A172 (cell line): ENCODE measurements around the gene UPK3B. TPM values are rescaled to one million over a fixed set of nuclear protein-coding genes. Genes with fewer than 3 reads are reported as not detected.
"Not testable (repeated sequence)": the region's sequence is repeated elsewhere in the genome, so short reads cannot be mapped to it uniquely, and the experiment has no call there.

ENCODE experiments used
- DNase-seq: peaks from one replicate; pipeline ENCODE4 v3.0.0-alpha.2; 2015; ENCODE audit warnings: low spot score
- total RNA-seq: library from RNA; depleted of rRNA; stranded (reverse); fragments of >200 nt; shearing (Covaris generic); gene quantifications from 2 replicates; pipeline ENCODE4 v1.2.3, GENCODE V29; 2014

The UPK3B gene
- total RNA-seq, 1 experiment from 2014 or later = 10.6 TPM

DNA sequence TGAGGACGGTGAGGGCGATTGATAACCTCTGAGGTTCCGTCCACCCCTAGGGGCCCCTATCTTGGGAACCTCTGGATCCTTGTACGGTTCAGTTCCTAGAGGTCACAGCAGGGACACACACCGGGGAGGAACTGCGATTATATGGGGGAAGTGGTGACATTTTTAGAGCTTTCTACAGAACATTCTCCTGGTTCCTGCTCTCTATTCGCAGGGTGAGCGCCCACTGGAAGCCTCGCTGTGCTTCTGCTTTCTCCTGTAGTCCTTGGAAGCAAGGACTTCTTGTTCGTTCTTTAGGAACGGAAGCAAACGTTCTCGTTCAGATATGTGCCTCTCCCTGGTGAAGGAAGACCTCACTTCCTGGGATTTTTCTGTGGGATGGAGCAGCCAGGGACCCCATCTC lies 22.4 kb upstream of the UPK3B start:
- not testable (repeated sequence) for DNase-seq

- DNase-seq = not testable (repeated sequence)
Measured at GRCh38 chr7:76492139-76492538, 18.2 kb upstream of the UPK3B start.

- not testable (repeated sequence) for DNase-seq
Measured at GRCh38 chr7:76495717-76496116, 14.6 kb upstream of the UPK3B start.

DNA sequence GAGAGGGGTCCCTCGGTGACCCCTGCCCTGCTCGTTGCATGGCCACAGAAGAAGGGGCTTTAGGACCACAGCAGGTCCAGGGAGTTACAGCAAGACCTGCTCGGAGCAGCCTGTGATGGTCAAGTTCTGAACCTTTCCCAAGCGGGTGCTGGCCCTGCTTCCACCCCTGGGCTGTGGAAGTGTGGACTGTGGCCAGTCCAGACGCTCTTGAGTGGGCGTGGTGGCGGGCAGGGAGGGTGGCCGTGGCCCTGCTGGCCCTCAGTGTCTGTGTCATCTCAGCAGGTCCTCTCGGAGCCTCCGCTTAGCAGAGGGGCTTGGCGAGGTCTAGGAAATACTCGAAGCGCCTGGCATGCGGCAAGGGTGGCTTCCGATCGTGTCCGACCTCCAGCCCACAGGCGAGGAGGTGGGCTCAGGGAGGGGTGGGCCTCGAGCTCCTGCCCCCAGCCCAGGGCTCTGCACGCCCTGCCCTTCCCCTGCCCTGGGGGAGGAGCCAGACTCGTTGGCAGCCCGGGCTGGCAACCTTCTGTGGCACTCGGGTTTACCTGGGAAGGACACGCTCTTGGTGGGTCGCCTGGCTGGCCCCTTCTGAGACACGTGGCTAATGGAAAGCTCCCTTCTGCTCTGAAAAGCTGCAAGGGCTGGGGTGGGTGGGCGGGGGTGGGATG lies 12.3 kb upstream of the UPK3B start:
- DNase-seq = not testable (repeated sequence)

DNA sequence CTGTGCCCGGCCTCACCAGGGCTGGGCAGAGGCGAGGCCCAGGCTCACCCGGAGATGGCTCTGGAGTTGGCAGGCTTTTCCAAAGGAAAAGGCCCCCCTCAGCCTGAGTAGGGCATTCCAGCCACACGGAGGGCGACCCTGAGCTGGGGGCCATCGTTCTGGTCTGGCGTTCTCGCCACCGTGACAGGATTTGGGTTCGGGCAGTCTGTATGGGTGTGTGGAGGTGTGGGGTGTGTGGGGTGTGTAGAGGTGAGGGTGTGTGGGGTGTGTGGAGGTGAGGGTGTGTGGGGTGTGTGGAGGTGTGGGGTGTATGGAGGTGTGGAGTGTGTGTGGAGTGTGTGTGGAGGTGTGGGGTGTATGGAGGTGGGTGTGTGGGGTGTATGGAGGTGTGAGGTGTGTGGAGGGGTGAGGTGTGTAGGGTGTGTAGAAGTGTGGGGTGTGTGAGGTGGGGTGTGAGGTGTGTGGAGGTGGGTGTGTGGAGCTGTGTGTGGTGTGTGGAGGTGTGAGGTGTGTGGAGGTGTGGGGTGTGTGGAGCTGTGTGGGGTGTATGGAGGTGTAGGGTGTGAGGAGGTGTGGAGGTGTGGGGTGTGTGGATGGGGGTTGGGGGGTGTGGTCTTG lies 11.7 kb upstream of the UPK3B start:
- DNase-seq = not testable (repeated sequence)

- DNase-seq = not testable (repeated sequence)
Measured at GRCh38 chr7:76499201-76499923, 11.0 kb upstream of the UPK3B start.

DNA sequence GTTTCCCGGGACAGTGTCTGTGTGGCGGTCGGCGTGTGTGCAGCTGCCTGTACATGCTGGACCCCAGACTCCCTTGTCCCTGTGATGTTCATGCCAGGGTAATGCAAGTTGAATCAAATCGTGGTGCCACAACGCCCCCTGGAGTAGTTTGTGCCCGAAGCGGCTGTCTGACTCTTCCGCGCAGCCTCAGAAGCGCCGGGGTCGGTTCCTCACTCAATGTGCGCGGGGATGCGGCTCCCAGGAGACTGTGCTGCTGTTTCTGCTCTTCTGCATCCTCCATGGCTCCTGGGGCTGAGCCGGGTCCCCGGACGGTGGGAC lies 10.5 kb upstream of the UPK3B start:
- not testable (repeated sequence) for DNase-seq

GRCh38 chr7:76502224-76502623 lies 8.1 kb upstream of the UPK3B start:
- not testable (repeated sequence) for DNase-seq

- DNase-seq = not testable (repeated sequence)
Measured at GRCh38 chr7:76502836-76503235, 7.5 kb upstream of the UPK3B start.

DNA sequence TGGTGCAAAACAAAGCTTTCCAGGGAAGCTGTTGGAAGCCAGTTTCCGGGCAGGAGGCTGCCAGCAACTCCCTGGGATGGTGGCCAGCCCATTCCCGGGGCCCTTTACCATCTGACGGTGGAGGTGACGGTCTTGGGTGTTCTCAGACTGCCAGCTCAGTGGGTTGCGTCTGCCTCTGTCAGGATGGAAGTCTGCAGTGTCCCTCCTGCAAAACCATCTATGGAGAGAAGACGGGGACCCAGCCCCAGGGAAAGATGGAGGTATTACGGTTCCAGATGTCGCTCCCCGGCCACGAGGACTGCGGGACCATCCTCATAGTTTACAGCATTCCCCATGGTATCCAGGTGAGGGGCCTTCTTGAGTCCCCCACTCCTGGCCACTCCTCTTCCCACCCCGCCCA lies 7.1 kb upstream of the UPK3B start:
- DNase-seq = not testable (repeated sequence)

GRCh38 chr7:76504351-76505167 lies 5.8 kb upstream of the UPK3B start:
- peak; percentile 26 for DNase-seq

- peak; percentile 35 for DNase-seq
Measured at GRCh38 chr7:76505168-76506080, 4.9 kb upstream of the UPK3B start.

GRCh38 chr7:76506081-76506440 lies 4.3 kb upstream of the UPK3B start:
- no peak for DNase-seq

DNA sequence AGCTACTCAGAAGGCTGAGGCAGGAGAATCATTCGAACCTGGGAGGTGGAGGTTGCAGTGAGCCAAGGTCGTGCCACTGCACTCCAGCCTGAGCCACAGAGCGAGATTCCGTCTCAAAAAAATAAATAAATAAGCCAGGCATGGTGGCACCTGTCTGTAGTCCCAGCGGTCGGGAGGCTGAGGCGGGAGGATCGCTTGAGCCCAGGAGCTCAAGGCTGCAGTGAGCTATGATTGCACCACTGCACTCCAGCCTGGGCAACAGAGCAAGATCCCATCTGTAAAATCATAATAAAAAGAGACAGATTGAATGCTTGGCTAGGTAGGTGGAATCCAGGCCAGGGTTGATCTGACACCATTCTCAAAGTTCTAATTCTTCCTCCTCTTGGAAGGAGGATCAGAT lies 3.7 kb upstream of the UPK3B start:
- DNase-seq = not testable (repeated sequence)

- peak; percentile 31 for DNase-seq
Measured at GRCh38 chr7:76507723-76508406, 2.5 kb upstream of the UPK3B start.

- not testable (repeated sequence) for DNase-seq
Measured at GRCh38 chr7:76511200-76511910, 1.0 kb downstream of the UPK3B start.

DNA sequence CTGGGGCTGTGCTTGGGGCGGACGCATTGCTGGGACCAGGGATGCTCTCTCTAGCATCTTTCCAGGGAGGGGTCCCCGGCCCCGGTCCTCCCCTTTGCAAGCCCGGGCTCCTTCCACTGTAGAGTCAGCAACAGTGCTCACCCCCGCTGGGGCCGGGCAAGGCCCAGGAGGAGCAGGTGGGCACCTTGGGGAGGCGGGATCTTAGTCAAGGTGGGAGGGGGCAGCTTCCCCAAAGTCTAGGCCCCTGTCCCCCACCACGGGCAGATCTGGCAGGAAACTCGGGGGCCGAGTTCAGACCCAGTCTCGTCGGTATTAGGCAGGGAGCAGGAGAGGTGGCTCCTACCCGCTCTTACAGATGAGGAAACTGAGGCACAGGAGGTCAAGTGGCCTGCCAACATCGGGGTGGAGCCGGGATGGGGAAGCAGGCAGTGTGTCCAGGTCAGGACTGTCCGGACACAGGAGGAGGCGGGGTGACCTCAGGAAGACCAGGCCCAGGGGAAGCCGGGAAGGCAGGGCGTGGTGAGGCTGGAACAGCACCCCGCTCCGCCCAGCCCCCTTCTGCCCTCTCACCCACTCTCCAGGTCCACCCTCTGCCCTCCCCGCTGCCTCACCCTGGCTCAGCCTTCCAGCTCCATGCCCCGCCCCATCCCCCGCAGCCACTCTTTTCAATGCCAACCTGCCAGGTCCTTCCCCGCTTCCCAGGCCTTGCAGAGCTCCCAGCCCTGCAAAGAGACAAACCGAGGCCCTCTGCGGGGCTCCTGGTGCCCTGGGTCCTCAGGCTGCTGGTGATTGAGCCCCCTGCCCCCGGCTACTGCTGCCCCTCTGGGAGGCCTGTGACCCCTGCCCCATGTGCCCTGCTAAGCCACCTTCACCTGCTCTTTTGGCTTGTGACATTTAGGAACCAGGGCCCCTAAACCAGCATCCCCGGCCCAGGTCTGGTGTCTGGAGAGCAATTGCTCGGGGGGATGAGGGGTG lies 1.8 kb downstream of the UPK3B start:
- DNase-seq = not testable (repeated sequence)

- DNase-seq = peak; percentile 35
Measured at GRCh38 chr7:76512941-76513816, 2.8 kb downstream of the UPK3B start.
